Stimulated activated CD8-positive, alpha-beta memory T cell treated with anti-CD3 and anti-CD28 coated beads, Interleukin-7, amount 100 ng/mL, for 1 hour (primary cell): Measurements from ENCODE around the gene SLC26A2.
A peak's percentile ranks its signal among the peaks of the same experiment; 100 is the strongest.
"Not testable (repeated sequence)": the region's sequence is repeated elsewhere in the genome, so short reads cannot be mapped to it uniquely, and the experiment has no call there.

Source experiments
- DNase-seq, 2 donors: peaks; one replicate each; pipeline ENCODE4 v3.0.0-alpha.2; 2020; ENCODE audit warnings: low read depth in 2 of 2

SLC26A2 gene

DNA sequence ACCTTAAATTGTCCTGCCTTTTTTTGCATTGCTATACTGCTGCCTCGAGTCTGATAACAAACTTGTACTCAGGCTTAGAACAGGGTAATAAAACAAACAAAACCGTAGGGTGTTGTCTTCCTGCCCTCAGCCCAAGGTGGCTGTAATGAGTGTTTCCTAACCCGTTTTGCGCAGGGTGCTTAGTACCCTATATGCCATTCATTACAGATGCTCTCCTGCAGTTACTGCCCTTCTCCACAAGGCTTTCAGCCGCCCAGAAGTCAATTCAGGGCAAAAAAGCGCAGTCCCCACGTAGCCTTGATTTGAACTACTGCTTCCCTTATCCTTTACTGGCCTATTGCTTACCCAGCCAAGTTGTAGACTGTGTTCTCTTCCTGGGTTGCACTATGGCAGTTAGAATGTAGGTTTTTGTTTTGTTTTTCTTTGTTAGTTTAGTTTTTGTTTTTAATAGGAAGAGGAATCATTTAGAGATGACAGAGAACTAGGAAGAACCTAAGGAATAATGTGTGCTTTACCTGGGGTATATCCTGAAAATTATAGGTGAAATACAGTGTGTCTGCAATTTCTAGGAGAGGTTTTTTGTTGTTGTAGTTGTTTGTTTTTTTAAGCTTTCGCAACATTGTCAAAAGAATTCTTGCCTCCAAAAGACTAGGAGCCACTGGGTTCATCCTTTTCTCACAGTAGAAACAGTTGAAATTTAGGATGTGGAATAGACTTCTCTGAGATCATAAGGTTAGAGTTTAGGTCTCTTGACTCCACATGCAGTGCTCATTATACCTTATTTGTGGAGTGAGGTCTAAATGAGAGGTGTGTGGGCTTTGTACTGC, 41.3 kb downstream of the SLC26A2 start:
- peak; percentile 5 to 29 for DNase-seq

DNA sequence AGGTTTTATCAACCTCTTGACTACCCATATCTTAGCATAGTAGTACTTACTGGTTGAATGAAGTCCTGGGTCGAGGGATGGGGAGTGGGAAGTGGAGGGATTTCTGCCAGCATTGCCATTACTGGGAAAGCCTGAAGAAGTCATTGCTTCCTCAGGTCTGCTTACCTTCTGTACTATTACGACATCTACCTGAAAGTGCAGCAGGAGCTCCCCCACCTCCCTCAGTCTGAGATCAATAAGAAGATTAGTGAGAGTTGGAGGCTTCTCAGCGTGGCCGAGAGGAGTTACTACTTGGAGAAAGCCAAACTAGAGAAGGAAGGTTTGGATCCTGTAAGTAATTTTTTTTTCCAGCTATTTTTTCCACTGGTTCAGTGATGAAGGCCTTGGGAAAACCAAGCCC, 45.8 kb downstream of the SLC26A2 start:
- DNase-seq, result no peak

DNA sequence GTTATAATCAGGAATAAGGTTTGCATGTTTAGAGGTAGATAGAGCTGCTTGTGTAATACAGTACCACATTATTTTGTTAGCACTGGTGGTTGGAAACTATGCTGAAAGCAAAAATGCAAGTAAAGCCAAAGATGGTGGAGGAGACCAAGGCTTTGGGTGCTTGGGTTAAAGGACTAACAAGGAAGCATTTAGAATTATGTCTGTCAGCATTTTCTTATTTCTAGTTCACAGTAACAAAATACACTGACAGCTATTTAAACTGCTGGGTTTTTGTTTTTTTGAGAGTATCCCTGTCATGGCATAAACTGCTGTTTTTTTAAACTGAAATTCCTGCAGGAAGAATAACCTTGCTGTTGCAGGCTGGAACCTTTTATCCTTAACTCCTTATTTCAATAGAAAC, 46.5 kb downstream of the SLC26A2 start:
- DNase-seq, result no peak

DNA sequence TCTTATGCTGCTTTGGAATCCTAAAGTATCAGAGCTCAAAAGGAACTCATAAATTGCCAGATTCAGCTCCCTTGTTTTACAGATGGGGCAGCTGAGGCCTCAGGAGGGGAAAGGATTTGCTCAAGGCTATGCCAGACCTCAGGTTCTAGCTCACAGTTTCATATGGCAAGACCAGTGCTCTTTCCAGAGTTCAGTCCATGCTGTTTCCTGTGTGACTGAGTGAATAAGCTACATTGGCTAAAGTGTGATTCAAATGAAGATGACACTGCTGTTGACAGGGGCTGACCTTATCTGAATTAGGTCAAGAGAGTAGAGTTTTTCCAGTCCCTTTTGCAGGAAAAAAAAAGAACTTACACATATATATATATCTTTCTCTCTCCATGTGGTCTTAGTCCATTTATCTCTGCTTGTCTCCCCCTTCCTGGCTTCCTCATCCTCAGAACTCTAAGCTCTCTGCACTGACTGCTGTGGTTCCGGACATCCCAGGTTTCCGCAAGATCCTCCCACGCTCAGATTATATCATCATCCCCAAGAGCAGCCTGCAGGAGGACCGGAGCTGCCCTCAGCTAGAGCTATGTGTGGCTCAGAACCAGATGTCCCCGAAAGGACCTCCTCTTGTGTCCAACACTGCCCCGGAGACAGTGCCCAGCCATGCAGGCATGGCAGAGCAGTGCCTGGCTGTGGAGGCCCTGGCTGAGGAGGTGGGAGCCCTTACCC, 49.3 kb downstream of the SLC26A2 start:
- DNase-seq, result no peak

DNA sequence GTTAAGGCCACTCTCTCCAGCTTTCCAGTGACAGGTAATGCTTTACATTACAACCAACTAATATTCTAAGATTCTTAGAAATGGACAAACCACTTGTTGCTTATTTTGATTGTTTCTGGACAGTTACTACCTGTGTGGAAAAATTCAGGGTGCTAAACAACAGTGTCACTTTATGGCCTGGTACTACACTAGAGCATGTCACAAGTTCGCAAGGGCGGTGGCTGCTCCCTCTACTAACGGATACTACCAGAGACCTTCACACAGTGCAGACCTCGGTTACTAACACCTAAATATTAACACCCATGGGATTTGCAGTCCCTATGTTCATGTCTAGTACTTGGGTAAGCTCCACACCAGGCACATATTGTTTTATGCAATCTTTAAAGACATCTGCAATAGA, 53.4 kb downstream of the SLC26A2 start:
- no peak for DNase-seq

DNA sequence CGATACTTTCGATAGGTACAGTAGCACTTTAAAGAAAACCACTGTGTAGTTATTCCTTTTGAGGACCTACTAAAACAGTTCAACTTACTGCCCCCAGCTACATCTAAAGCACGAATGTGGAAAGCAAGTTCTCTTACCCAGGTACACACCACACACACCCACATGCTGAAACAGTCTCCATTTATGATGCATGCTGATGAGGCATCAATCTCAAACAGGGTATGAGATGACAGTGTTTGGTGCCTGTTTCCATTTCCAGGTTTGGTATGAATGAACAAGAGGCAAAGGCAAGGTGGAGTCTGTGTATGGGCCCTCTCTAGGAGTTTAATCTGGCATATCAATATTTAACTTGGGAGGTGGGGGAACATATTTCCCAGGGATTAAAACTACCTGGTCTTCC, 53.9 kb downstream of the SLC26A2 start:
- DNase-seq, result no peak

DNA sequence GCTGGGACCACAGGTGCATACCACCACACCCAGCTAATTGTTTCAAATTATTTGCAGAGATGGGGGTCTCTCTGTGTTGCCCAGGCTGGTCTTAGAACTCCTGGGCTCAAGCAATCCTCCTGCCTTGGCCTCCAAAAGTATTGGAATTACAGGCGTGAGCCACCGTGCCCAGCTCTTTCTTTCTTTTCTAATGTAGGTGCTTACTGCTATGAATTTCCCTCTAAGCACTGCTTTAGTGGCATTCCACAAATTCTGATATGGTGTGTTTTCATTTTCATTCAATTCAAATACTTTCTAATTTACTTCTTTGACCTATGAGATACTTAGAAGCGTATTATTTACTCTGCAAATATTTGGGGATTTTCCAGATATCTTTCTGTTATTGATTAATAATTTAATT, 54.9 kb downstream of the SLC26A2 start:
- DNase-seq, result no peak

DNA sequence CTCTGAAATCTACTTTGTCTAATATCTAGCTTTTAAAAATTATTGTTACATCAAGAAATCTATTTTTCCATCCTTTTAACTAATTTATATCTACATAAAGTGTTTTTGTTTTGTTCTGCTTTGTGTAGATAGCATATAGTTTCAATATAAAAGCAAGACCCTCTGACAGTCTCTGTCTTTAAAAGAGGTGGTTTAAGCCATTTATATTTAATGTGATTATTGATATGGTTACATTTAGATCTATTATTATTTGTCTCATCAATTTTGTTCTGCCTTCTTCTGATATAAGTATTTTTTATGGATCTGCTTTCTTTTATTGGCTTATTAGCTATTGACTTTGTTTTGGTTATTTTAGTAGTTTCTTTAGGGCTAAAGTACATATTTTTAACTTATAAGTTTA, 56.0 kb downstream of the SLC26A2 start:
- no peak for DNase-seq

DNA sequence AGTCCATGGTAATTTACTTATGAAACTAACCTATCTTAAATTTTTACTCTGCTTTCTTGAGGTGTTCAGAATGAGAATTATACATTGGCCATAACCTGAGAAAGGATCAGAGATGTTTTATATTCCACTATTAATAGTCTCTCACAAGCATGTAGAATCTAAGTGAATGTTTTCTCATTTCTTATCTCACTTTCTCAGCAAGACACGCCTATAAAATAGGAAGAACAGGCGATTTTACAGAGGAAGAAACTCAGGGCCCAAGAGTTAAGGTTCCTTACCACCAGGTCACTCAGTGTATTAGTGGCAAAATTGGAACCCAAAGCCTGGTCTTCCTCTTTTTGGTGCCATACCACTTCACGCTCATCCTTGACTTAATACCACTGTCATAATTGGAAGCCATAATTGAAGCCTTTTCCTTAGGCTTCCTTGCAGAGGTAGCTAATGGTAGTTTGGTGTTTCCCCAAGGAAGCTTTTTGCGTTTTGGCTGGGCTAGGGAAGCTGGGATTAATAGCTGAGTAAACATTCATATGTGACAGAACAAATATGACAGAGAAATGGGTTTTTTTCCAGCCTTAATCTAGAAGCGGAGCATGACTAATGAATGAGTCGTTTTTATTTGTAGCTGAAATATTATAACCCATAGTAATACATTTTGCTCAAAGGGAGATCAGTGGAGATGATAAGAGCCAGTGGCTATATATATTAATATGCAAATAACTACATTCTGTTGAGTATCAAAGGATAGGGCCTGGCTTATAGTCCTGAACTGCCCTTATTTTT, 56.9 kb downstream of the SLC26A2 start:
- no peak for DNase-seq

DNA sequence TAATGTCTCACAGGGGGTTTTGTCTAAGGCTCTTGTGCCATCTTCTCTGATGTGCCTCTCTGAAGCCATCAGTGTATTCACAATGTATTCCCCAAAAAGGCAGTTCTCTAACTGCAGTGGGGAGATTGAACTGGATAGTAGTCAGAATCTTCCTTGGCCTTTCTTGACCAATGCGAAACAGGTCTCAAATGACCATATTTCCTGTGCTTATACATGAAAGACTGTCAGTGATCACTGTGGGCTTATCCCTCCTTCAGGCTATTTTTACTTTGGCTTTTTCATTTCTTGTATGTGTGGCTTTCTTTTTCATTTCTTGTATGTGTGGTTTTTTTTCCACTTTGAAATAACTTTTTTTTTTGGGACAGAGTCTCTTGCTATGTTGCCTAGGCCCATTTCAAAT, 59.7 kb downstream of the SLC26A2 start:
- DNase-seq, result no peak

DNA sequence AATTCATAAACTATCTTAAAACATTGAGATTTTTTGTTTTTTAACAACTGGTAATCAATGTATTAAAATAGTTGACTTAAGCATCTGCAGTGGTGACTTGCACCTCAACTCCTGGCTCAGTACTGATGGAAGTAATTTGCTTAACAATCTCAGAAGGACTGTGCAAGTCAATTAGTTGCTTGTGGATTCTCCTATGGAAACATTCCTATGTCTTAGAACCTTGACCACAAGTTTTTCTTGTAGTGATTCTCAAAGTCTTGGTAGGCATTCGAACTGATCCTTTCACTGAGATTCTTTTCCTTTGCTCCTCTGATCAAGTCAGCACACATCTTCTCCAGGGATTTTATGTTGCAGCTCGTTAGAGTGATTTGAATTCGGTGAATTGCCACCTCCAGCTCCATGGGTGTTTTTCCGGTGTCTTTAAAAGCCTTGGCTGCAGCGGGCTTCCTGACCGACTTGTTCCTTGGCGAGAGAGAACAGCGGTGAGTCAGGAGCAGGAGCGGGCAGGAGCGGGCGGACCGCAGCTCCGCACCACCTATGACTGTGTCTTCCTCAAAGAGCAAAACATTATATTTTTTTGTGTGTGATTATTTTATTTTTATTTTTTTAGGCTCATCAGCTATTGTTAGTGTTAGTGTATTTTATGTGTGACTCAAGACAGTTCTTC, 61.1 kb downstream of the SLC26A2 start:
- DNase-seq, result no peak

DNA sequence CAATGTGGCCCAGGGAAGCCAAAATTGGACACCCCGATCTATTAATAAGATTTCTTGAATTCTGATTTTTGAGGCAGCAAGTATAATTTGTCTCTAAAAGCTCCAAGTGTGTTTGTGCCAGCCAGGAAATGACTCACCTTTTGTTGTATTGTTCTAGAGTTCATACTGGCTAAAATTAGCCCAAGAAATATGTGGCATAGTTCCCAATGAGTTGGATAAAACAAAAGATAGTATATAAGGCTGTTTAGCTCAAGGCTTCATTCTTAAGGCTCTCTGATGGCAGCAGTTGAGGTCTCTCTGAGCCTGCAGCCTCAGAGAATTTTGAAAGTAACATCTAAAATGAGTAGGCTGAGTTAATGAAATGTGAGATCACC, 61.6 kb downstream of the SLC26A2 start:
- DNase-seq, result no peak

DNA sequence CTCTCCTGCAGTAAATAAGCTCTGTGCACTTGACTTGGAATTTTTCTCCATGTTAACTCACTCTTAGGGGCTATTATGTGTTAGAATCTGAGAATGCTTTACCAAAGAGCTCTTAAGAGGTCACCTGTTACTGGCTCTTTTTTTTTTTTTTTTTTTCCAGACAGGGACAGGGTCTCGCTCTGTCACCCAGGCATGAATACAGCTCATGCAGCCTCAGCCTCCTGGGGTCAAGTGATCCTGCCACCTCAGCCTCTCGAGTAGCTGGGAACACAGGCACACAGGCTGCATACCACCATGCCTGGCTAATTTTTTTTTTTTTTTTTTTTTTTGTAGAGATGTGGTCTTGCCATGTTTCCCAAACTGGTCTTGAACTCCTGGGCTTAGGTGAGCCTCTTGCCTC, 62.1 kb downstream of the SLC26A2 start:
- no peak for DNase-seq

DNA sequence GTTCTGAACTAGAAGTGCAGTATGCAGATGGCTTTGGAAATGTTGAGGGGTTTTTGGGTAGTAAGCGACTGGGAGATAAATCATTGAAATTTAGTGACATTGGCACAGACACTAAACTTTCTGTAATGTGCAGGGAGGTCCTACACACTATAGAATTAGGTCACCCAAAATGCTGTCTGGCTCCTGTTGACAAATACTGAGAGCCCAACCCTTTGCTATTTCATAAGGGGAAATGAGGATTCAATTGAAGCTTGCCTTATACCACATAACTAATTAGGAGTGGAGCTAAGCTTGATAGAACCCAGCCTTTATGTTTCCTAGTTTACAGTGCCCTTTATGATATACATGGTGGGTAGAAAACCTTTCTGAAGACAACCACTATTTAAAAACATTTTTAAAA, 62.6 kb downstream of the SLC26A2 start:
- DNase-seq, result no peak

DNA sequence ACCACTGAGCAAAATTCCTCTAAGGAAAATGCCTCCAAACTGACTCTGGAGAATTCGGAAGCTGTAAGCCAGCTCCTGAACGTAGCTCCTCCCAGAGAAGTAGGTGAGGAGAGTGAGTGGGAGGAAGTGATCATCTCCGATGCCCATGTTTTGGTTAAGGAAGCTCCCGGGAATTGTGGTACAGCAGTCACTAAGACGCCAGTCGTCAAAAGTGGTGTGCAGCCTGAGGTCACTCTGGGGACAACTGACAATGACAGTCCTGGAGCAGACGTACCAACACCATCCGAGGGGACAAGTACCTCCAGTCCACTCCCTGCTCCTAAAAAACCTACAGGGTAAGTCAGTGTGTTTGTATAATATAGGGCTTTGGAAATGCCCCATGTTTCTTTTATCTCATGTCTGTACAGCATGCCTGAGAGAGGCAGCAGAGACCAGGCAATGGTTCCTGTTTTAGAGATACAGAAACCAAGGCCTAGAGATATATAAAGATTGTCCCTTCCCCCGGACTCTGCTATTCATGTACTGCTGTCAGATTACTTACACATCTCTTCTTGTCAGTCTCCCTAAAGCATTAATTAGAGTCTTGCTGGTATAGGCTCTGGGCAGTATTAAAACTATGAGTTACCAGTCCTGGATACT, 63.9 kb downstream of the SLC26A2 start:
- DNase-seq, result no peak

DNA sequence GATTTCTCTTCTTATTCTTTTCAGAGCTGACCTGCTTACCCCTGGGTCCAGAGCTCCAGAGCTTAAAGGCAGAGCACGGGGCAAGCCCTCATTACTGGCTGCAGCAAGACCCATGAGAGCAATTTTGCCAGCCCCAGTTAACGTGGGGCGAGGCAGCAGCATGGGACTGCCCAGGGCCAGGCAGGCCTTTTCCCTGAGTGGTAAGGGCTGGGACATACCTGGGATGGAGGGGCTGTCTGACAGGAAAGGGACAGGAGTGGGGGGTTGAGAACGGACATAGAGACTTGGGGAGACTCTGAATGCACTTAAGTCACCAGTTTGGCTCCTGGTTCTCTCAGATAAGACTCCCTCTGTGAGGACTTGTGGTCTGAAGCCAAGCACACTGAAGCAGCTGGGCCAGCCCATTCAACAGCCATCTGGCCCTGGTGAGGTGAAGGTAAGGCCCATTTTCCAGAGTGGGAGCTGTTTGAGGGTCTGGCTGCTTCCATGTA, 66.2 kb downstream of the SLC26A2 start:
- DNase-seq, result no peak

DNA sequence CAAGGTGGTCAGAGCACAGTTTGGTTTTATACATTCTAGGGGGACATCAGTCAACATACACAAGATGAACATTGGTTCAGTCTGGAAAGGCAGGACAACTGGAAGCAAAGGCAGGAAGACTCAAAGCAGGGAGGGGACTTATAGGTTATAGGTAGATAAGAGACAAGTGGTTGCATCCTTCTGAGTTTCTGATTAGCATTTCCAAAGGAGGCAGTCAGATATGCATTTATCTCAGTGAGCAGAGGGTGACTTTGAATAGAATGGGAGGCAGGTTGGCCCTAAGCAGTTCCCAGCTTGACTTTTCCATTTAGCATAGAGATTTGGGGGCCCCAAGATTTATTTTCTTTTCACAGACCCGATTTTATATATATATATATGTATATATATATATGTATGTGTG, 67.5 kb downstream of the SLC26A2 start:
- not testable (repeated sequence) for DNase-seq

DNA sequence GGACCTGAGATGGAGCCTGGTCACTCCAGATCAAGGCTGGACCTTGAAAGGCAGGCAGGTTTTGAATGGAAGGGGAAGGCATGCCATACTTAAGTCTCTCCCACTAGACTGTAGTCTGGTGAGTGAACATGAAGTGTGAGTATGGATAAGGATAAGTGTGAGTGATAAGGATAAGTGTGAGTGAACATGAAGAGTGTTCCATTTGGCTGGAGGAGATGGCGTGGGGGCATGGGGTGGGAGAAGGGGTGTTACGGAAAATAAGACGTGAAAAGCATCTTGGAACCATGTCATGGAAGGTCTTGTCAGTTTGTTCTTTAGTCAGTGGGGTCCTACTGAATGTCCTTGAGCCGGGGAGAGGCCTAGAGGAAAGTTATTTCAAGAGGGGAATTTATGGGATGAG, 72.8 kb downstream of the SLC26A2 start:
- no peak for DNase-seq

DNA sequence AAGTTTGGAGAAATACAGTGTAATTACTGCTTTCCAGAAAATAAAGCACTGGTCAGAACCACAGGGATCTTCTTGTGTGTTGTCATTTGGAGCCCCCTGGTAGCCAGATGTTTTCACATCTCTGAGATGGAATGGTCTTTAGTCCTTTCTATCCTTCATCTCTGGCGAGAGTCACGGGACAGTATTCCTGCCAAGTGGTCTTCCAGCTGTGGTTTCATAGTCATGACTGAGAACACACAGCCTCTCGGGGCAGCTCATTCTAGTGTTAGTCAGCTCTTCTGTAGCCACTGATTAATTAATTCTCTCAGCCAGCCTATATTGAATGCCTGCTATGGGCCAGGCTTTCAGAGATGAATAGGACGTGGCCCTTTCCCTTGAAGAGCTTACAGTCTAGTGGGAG, 74.1 kb downstream of the SLC26A2 start:
- no peak for DNase-seq

DNA sequence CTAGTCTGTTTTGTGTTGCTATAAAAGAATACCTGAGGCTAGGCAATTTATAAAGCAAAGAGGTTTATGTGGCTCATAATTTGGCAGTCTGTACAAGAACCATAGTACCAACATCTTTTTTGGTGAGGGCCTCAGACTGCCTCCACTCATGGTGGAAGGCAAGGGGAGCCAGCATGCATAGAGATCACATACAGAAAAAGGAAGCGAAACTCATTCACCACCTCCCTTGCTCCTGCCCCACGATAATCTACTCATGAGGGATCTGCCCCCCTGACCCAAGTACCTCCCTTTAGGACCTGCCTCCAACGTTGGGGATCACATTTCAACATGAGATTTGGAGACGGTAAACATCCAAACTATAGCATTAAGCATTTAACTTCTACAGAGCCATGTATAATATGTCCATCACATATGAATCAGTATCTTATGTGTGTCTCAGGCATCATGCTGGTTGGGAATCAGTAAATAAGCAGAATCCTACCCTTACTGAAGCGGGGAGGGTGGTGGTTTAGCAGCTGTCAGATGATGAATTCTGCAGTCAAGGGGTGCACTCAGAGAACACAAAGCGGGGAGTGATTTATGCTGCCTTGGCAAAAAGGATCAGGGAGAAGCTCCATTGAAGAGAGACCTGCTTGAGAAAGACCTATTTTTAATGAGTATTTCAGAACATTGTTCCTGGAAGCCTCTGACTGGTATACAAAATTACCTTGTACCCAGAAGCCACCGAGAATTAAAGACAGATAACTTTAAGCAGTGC, 74.8 kb downstream of the SLC26A2 start:
- DNase-seq, result no peak

DNA sequence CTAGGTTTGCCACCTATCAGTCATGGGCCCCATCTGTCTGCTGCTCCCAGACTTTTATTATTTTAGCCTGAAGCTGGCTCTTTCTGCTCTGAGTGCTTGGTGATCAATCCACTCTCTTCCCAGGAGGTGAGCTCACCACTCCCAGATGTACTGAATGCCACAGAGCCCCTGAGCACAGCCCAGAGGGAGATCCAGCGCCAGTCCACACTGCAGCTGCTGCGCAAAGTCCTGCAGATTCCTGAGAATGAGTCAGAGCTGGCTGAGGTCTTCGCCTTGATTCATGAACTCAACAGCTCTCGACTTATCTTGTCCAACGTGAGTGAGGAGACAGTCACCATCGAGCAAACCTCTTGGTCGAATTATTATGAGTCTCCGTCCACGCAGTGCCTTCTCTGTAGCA, 76.0 kb downstream of the SLC26A2 start:
- no peak for DNase-seq
